K562 (cell line): ENCODE data around the gene ITGAE. TPM values are rescaled to one million over a fixed set of nuclear protein-coding genes. Genes with fewer than 3 reads are reported as not detected.

Experiments used
- ATAC-seq: fragments of 200-7000 bp; cut with Tn5 transposase; 3 replicates; pipeline ENCODE4 v1.9.1; 2020; ENCODE audit warnings: moderate library complexity
- BruUV-seq: library from RNA; stranded (reverse); fragments of 400-500 nt; replicated peaks from 2 replicates; lab custom pipeline; 2021; lab: Mats Ljungman, UMichigan
- CTCF ChIA-PET: fragments of 300-600 bp; formaldehyde crosslinking; extraction: SDS; loops from one replicate; lab custom pipeline; 2021; ENCODE audit warnings: low intra/inter-chr PET ratio; lab: Yijun Ruan, JAX
- POLR2A ChIA-PET: fragments of 300-600, 350-650 bp; sonication (Branson Sonifier 250); formaldehyde crosslinking; extraction: SDS; loops from one replicate; lab custom pipeline; 2021; ENCODE audit warnings: antibody characterized with exemption, inconsistent platforms; lab: Yijun Ruan, JAX
- DNase-seq, 4 experiments: peaks; one replicate each; pipeline versions ENCODE4 v3.0.0 to v3.0.0-alpha.2; 2011 to 2018; ENCODE audit warnings: low spot score in 3 of 4, mixed read lengths in 3 of 4; ENCODE audit errors: extremely low read depth in 1 of 4
- FAIRE-seq: peaks from 2 replicates; lab custom pipeline; 2011; peaks lifted over from hg19 to GRCh38; lab: Jason Lieb, UNC
- H2AFZ ChIP-seq: 2 replicates; pipeline ENCODE4 v1.6.0; 2011; ENCODE audit warnings: low read depth, low read length, control low read depth, inconsistent platforms
- H3K27ac ChIP-seq: fragments of 200-600 bp; 3 replicates; pipeline ENCODE4 v1.8.0; 2011; ENCODE audit warnings: low read depth, mild to moderate bottlenecking, control low read depth, inconsistent platforms, low read length, moderate library complexity, mixed read lengths; ENCODE audit errors: extremely low read depth
- H3K27me3 ChIP-seq, 2 experiments: fragments of 300-600 bp in 1 of 2; 2 replicates in 1 of 2; 3 replicates in 1 of 2; pipeline versions ENCODE4 v1.6.0 to v1.8.0; 2011; ENCODE audit warnings: inconsistent platforms in 2 of 2, low read length in 2 of 2, mild to moderate bottlenecking in 1 of 2, mixed read lengths in 1 of 2, moderate library complexity in 1 of 2; ENCODE audit not compliant: control insufficient read depth in 2 of 2, insufficient read depth in 2 of 2
- H3K36me3 ChIP-seq: fragments of 300-600 bp; 3 replicates; pipeline ENCODE4 v1.8.0; 2011; ENCODE audit warnings: mild to moderate bottlenecking, low read length, inconsistent platforms; ENCODE audit not compliant: control insufficient read depth, insufficient read depth
- H3K4me1 ChIP-seq, 2 experiments: fragments of 200-600 bp in 1 of 2; replicated peaks in 1 of 2; 2 replicates in 1 of 2; 3 replicates in 1 of 2; pipeline versions ENCODE4 v1.5.1 to v1.8.0; 2011; ENCODE audit warnings: inconsistent platforms in 2 of 2, low read length in 2 of 2, mild to moderate bottlenecking in 1 of 2, mixed read lengths in 1 of 2, moderate library complexity in 1 of 2; ENCODE audit not compliant: control insufficient read depth in 2 of 2, insufficient read depth in 2 of 2
- H3K4me2 ChIP-seq: 2 replicates; pipeline ENCODE4 v1.6.1; 2011; ENCODE audit warnings: low read length, control low read depth, inconsistent platforms, mixed read lengths; ENCODE audit not compliant: insufficient read depth
- H3K4me3 ChIP-seq: fragments of 200-600 bp; sonication (generic), shearing (Covaris generic); 2 replicates; pipeline ENCODE4 v1.5.1; 2016; ENCODE audit warnings: control low read depth, inconsistent platforms
- H3K79me2 ChIP-seq: fragments of 200-600 bp; 3 replicates; pipeline ENCODE4 v1.8.0; 2011; ENCODE audit warnings: low read length, inconsistent platforms; ENCODE audit not compliant: control insufficient read depth, insufficient read depth
- H3K9ac ChIP-seq, 2 experiments: 2 replicates each; pipeline versions ENCODE4 v1.6.0 to v1.6.1; 2011; ENCODE audit warnings: low read depth in 2 of 2, low read length in 2 of 2, control low read depth in 1 of 2, inconsistent platforms in 1 of 2, mild to moderate bottlenecking in 1 of 2, mixed read lengths in 1 of 2; ENCODE audit not compliant: insufficient read depth in 1 of 2
- H3K9me1 ChIP-seq: one replicate; pipeline ENCODE4 v1.6.0; 2011; ENCODE audit warnings: inconsistent platforms, mild to moderate bottlenecking, low read length, moderate library complexity; ENCODE audit not compliant: control insufficient read depth, insufficient read depth
- H3K9me3 ChIP-seq: replicated peaks from 2 replicates; pipeline ENCODE4 v1.5.1; 2011; ENCODE audit warnings: low read depth, low read length, inconsistent platforms; ENCODE audit not compliant: control insufficient read depth, insufficient read depth
- H4K20me1 ChIP-seq: replicated peaks from 2 replicates; pipeline ENCODE4 v1.6.1; 2011; ENCODE audit warnings: low read length, inconsistent platforms, mixed read lengths; ENCODE audit not compliant: control insufficient read depth, insufficient read depth
- MBD1 ChIP-seq: fragments of 250-450 bp; sonication (Bioruptor Pico); IDR thresholded peaks from 2 replicates; pipeline ENCODE4 v1.8.0; 2022; ENCODE audit warnings: inconsistent platforms
- MYBL2 ChIP-seq, 2 experiments: fragments of 450-650 bp in 1 of 2; sonication (generic) in 1 of 2; formaldehyde crosslinking in 1 of 2; IDR thresholded peaks; 2 replicates each; pipeline versions ENCODE4 v1.6.1 to v1.8.1; 2017 to 2022; ENCODE audit warnings: borderline replicate concordance in 1 of 2, inconsistent platforms in 1 of 2, low read depth in 1 of 2, mild to moderate bottlenecking in 1 of 2, missing genetic modification reagents in 1 of 2, moderate library complexity in 1 of 2
- RFX5 ChIP-seq: IDR thresholded peaks from 2 replicates; pipeline ENCODE4 v1.6.1; 2011; ENCODE audit warnings: low read depth, mild to moderate bottlenecking, improper control_type of control experiment, low read length
- ZHX1 ChIP-seq: fragments of 150-350 bp; conservative IDR thresholded peaks from 2 replicates; pipeline ENCODE4 v1.6.1; 2014; ENCODE audit warnings: low read length
- WGBS: fragments of 100-300 bp; shearing (Covaris generic); methylation state at CpG from one replicate; pipeline ENCODE4 v1.1.6; 2016; ENCODE audit warnings: low coverage, mixed read lengths; ENCODE audit not compliant: insufficient coverage; ENCODE audit errors: missing lambda C conversion rate; 5-methylcytosine and 5-hydroxymethylcytosine counted together
- in situ Hi-C: fragments of 300-500 bp; cut with MboI; formaldehyde crosslinking; loops from 4 replicates; pipeline ENCODE4 v1.15.0; 2018; ENCODE audit warnings: inconsistent platforms, mixed read lengths
- intact Hi-C: fragments of 100-400 bp; cut with micrococcal nuclease; formaldehyde crosslinking; loops from 2 replicates; pipeline ENCODE4 v1.14.2; 2022
- polyA plus RNA-seq, 8 experiments: library from polyadenylated mRNA; depleted of rRNA in 4 of 8; stranded (reverse) in 5 of 8; unstranded in 3 of 8; fragments of >200 nt; fragmentation: Nextera tagmentation in 2 of 8; fragmentation: Illumina TruSeq in 1 of 8; extraction: Ambion mirVana in 2 of 8; extraction: Trizol in 1 of 8; gene quantifications; 2 replicates each; pipeline versions ENCODE4 v1.2.1 to v1.2.3, GENCODE V29; 2011 to 2014; ENCODE audit warnings: inconsistent platforms in 1 of 8, missing spikeins in 1 of 8
- total RNA-seq, 7 experiments: library from RNA; depleted of rRNA in 6 of 7; stranded (reverse); fragments of >200 nt in 6 of 7; fragmentation: Illumina TruSeq in 2 of 7; extraction: Trizol in 2 of 7; gene quantifications; 2 replicates each; pipeline versions ENCODE4 v1.2.1 to v1.2.3, GENCODE V29; 2011 to 2021; ENCODE audit warnings: low replicate concordance in 1 of 7

ITGAE gene
- total and polyA plus RNA-seq, 9 of the 15 experiments (the other 6 are each of a cell fraction or from before 2014, with no cell fraction given), result 14.8 to 160 (median 27.0) TPM

GRCh38 chr17:3697103-3697476 lies 103.9 kb downstream of the ITGAE start:
- Histone ChIP-seq H3K9me3 (no peaks in the 10 kb centered on the region; the same call in 1 of the 2 replicates), H2AFZ (no peak overlapping the region), H3K4me1 (peaks cover 0 to 17% of the 10 kb centered on the region in 2 experiments; a peak in 2 of 5 replicates), H3K79me2 (no peaks in the 10 kb centered on the region), H3K27ac (no peak overlapping the region), H3K36me3 (no peaks in the 10 kb centered on the region), H3K4me3 (no peak overlapping the region), H3K9me1 (no peaks in the 10 kb centered on the region), H3K9ac (no peak overlapping the region), H3K4me2 (no peak overlapping the region), H3K27me3 (no peaks in the 10 kb centered on the region)
- no peak for DNase-seq
- FAIRE-seq, result no peak
- CTCF ChIA-PET, result no interaction called here
- WGBS, result 61% methylated on average over 4 of the region's 12 CpGs
- intact Hi-C loops (loop anchor here (10.0 kb wide), 1 partner anchor 92 kb away; the partner anchor contains the start of gene TRPV1), in situ Hi-C loops (no loop called here)
- POLR2A ChIA-PET, result no interaction called here
- BruUV-seq, result no TSS peak
- ATAC-seq, result no peak
- TF ChIP-seq MBD1 (CRISPR knock-in tag) (no peak), MYBL2 (IDR thresholded peaks at IDR 0.05; ENCODE audit: low read depth) (no peak), MYBL2 (CRISPR knock-in tag; IDR thresholded peaks at IDR 0.05; ENCODE audit: borderline replicate concordance) (no peak), ZHX1 (no peak), RFX5 (no peak)
- TF ChIP-seq, all 486 proteins: peak for 0
- H4K20me1 ChIP-seq, result no peaks in the 10 kb centered on the region
